ENCODE measurements around the gene PLAAT2.
"Not testable (repeated sequence)": the region's sequence is repeated elsewhere in the genome, so short reads cannot be mapped to it uniquely, and the experiment has no call there.

PLAAT2 gene

GRCh38 chr11:63563201-63564055 lies at the start of gene PLAAT2:
Gene PLAAT2 (minus strand): TSS chr11:63563379. CDS start chr11:63563324, 55 bp downstream.
- no peak for DNase-seq

GRCh38 chr11:63612181-63612580 lies 49.0 kb upstream of the PLAAT2 start:
- no peak for DNase-seq

- DNase-seq, result no peak
Measured at GRCh38 chr11:63611395-63611747, 48.2 kb upstream of the PLAAT2 start.

- DNase-seq, result no peak
Measured at GRCh38 chr11:63610604-63611394, 47.6 kb upstream of the PLAAT2 start.

GRCh38 chr11:63609971-63610580 lies 46.9 kb upstream of the PLAAT2 start:
- DNase-seq, result no peak

- DNase-seq, result no peak
Measured at GRCh38 chr11:63609536-63609935, 46.4 kb upstream of the PLAAT2 start.

- DNase-seq, result no peak
Measured at GRCh38 chr11:63608353-63609345, 45.5 kb upstream of the PLAAT2 start.

- DNase-seq, result no peak
Measured at GRCh38 chr11:63603180-63603518, 40.0 kb upstream of the PLAAT2 start.

- not testable (repeated sequence) for DNase-seq
Measured at GRCh38 chr11:63602290-63603179, 39.4 kb upstream of the PLAAT2 start.

- no peak for DNase-seq
Measured at GRCh38 chr11:63599211-63600122, 36.3 kb upstream of the PLAAT2 start.

GRCh38 chr11:63598556-63598955 lies 35.4 kb upstream of the PLAAT2 start:
- DNase-seq, result no peak

- DNase-seq, result no peak
Measured at GRCh38 chr11:63595296-63595695, 32.1 kb upstream of the PLAAT2 start.

GRCh38 chr11:63592975-63593395 lies 29.8 kb upstream of the PLAAT2 start:
- DNase-seq, result no peak

GRCh38 chr11:63590024-63590788 lies 27.0 kb upstream of the PLAAT2 start:
- no peak for DNase-seq

- no peak for DNase-seq
Measured at GRCh38 chr11:63589000-63589399, 25.8 kb upstream of the PLAAT2 start.

GRCh38 chr11:63586451-63587166 lies 23.4 kb upstream of the PLAAT2 start:
- DNase-seq, result no peak

GRCh38 chr11:63583357-63583677 lies 20.1 kb upstream of the PLAAT2 start:
- DNase-seq, result no peak

- DNase-seq, result not testable (repeated sequence)
Measured at GRCh38 chr11:63581224-63581623, 18.0 kb upstream of the PLAAT2 start.

- not testable (repeated sequence) for DNase-seq
Measured at GRCh38 chr11:63578882-63579281, 15.7 kb upstream of the PLAAT2 start.

Measured in stimulated activated CD8-positive, alpha-beta memory T cell treated with anti-CD3 and anti-CD28 coated beads, Interleukin-4, amount 100 ng/mL, for 48 hours (primary cell).